Measurements from ENCODE around the gene NQO2.
A peak's percentile ranks its signal among the peaks of the same experiment; 100 is the strongest.

NQO2 gene

DNA sequence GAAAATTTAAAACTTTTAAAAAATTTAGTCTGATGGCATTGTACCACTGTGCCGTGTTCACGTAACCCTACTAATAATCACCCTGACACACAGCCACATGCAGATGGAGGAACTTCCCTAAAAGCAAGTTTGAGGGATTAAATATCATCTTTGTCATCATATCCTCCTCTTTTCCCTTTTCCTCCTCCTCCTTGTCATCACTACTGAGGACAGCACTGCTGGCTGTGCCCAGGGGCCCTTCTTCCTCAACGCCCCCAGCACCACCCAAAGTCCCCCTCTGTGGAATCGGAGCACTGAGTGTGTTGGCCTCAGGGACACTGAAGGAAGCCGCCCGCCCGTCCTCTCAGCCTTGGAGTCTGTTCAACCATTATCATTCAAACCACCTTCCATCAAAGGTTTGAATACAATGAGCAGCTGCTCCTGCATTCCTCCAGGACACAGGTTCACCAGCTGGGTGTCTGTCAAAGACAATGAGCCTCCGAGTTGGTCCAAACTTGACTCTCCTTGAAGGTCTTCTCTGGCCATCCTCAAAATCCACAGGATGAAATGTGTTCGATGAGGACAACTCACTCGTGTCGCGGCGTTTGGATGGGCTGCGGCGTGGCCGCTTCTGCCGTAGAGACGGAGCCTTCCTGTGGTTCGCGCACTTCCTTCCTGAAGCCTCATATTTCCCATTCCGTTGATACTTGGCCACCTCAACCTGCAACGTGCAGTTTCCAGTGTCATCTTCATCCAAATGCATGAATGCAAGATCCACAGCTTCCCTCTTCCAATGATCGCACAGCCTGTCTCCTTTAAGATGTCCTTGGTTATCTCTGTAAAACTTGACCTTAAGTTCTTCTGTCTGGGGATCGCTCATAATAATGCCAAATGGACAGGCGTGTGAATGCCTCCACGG, 23.3 kb downstream of the NQO2 start:
- TF ChIP-seq, protein P1, sequence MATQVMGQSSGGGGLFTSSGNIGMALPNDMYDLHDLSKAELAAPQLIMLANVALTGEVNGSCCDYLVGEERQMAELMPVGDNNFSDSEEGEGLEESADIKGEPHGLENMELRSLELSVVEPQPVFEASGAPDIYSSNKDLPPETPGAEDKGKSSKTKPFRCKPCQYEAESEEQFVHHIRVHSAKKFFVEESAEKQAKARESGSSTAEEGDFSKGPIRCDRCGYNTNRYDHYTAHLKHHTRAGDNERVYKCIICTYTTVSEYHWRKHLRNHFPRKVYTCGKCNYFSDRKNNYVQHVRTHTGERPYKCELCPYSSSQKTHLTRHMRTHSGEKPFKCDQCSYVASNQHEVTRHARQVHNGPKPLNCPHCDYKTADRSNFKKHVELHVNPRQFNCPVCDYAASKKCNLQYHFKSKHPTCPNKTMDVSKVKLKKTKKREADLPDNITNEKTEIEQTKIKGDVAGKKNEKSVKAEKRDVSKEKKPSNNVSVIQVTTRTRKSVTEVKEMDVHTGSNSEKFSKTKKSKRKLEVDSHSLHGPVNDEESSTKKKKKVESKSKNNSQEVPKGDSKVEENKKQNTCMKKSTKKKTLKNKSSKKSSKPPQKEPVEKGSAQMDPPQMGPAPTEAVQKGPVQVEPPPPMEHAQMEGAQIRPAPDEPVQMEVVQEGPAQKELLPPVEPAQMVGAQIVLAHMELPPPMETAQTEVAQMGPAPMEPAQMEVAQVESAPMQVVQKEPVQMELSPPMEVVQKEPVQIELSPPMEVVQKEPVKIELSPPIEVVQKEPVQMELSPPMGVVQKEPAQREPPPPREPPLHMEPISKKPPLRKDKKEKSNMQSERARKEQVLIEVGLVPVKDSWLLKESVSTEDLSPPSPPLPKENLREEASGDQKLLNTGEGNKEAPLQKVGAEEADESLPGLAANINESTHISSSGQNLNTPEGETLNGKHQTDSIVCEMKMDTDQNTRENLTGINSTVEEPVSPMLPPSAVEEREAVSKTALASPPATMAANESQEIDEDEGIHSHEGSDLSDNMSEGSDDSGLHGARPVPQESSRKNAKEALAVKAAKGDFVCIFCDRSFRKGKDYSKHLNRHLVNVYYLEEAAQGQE (IDR thresholded peaks at IDR 0.05; ENCODE audit: insufficient read depth in 1 of 2, low read depth in 2 of 2, low read length in 2 of 2) = no peak
- no peak for TF ChIP-seq FOXP2 (optimal IDR thresholded peaks at IDR 0.05; ENCODE audit: borderline replicate concordance, extremely low read depth, extremely low read length, insufficient read depth)
- TF ChIP-seq SIN3A (IDR thresholded peaks at IDR 0.05; ENCODE audit: borderline replicate concordance, insufficient read depth, low read length) = no peak
- TF ChIP-seq POLR2AphosphoS5 (IDR thresholded peaks at IDR 0.05; ENCODE audit: low read depth, low read length) = no peak
- no peak for TF ChIP-seq TAF1 (IDR thresholded peaks at IDR 0.05; ENCODE audit: borderline replicate concordance, insufficient read depth, low read length)

DNA sequence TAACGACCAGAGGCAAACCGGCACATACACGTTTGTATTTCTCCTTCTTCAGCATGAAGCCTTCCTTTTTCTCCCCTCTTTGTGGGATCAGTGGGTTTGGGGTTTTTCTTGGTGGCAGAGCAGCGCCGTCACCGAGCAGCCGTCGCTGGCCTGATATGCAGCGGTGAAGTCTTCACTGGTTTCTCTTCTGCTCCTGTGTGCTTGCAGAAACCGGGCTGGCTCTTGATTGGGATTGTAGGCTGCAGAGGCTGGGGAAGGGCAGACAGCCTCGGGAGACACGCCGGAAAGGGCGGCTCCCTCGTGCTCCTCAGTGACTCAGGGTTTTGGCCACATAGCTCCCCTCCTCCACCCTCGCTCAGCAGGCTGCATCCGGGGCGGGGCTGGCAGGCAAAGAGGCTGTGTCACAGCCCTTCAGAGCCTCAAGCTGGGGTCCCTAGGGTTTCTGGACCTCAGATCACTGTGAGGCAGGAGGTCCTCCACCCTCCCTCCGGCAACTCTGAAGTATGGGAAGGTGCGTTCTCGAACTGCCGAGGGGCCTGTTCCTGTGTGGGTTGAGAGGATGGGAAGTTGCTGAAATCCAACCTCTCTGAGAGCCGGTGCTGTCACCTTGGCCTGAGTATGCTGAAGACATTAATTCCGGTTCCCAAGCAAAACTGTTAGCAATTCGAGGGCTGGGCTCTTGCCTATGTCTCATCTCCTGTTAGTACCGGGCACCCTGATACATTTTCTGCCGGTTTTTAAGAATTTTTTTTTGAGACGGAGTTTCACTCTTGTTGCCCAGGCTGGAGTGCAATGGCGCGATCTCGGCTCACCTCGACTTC, 24.2 kb downstream of the NQO2 start:
- TF ChIP-seq, protein P1 (IDR thresholded peaks at IDR 0.05; ENCODE audit: insufficient read depth in 1 of 2, low read depth in 2 of 2, low read length in 2 of 2) = no peak
- TF ChIP-seq FOXP2 (optimal IDR thresholded peaks at IDR 0.05; ENCODE audit: borderline replicate concordance, extremely low read depth, extremely low read length, insufficient read depth) = peak; percentile 86
- no peak for TF ChIP-seq TAF1 (IDR thresholded peaks at IDR 0.05; ENCODE audit: borderline replicate concordance, insufficient read depth, low read length)
- TF ChIP-seq POLR2AphosphoS5 (IDR thresholded peaks at IDR 0.05; ENCODE audit: low read depth, low read length) = no peak
- TF ChIP-seq SIN3A (IDR thresholded peaks at IDR 0.05; ENCODE audit: borderline replicate concordance, insufficient read depth, low read length) = no peak

DNA sequence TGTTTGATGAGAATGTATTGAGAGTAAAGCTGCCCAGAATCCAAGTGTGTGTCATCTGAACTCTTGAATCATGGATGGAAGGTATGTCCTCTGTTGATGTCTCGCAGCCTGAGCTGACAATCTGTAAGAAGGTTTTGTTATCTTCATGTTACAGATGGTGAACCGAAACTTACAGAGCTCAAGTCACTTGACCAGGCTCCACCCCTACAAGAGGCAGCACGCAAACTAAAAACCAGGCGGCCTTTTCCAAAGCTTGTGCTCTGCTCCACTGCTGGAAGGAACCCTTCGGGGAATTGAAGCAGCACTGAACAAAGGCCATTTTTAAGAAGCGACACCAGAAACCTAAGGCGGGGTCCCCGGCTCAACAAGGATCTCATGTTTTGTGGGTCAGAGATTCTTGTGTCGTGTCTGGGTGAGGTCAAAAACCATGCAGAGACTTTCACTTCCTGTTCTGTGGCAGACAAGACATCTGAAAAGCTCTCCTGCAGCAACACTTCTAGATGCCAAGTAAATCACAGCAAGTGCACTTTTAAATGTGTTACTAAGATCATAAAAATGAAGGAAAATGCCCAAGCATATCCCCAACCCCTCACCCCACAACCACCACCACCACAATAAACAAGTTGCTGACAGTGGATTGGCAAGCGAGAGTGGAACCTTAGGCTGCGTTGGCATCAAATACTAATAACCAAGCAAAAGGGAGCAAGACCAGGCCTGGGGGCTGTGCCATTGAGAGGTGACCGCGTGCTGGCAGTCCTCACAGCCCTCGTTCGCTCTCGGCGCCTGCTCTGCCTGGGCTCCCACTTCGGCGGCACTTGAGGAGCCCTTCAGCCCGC, 27.3 kb downstream of the NQO2 start:
- TF ChIP-seq FOXP2 (optimal IDR thresholded peaks at IDR 0.05; ENCODE audit: borderline replicate concordance, extremely low read depth, extremely low read length, insufficient read depth) (no peak), SIN3A (IDR thresholded peaks at IDR 0.05; ENCODE audit: borderline replicate concordance, insufficient read depth, low read length) (no peak), POLR2AphosphoS5 (IDR thresholded peaks at IDR 0.05; ENCODE audit: low read depth, low read length) (no peak), TAF1 (IDR thresholded peaks at IDR 0.05; ENCODE audit: borderline replicate concordance, insufficient read depth, low read length) (no peak)
- TF ChIP-seq, protein P1 (IDR thresholded peaks at IDR 0.05; ENCODE audit: insufficient read depth in 1 of 2, low read depth in 2 of 2, low read length in 2 of 2) = no peak

DNA sequence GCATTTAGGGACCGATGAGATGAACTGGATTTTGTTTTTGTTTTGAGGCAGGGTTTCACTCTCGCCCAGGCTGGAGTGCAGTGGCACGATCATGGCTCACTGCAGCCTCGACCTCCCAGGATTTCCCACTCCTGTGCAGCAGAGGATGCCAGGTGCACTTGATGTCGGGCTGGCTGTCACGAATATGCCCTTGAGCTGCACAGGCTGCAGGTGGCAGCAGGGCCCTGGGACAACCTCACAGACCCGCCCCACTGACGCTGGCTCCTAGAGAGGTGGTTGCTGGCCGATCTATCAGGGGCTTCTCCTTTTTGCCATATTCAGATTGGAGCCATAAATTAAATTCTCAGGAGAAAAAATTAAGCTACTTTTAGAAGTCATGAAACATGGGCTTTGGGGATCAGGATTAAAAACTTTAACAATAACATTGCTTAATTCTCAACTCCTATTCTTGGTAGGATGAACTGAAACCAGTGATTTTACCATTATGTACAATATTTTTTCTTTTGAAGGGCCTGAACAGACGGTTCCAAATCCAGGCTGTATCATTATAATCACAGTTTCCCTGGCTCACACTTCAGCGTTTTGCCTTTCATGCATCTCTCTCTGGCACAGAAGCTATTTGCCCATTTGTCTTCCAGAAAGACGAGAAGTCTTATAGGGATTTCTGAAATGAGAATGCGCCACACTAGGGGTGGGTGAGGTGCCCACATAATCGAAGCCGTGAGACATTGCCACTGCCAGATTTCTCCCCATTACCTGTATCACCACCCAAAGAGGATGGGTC, 32.4 kb downstream of the NQO2 start:
- no peak for TF ChIP-seq POLR2AphosphoS5 (IDR thresholded peaks at IDR 0.05; ENCODE audit: low read depth, low read length)
- no peak for TF ChIP-seq SIN3A (IDR thresholded peaks at IDR 0.05; ENCODE audit: borderline replicate concordance, insufficient read depth, low read length)
- TF ChIP-seq FOXP2 (optimal IDR thresholded peaks at IDR 0.05; ENCODE audit: borderline replicate concordance, extremely low read depth, extremely low read length, insufficient read depth) = no peak
- TF ChIP-seq TAF1 (IDR thresholded peaks at IDR 0.05; ENCODE audit: borderline replicate concordance, insufficient read depth, low read length) = no peak
- TF ChIP-seq, protein P1 (IDR thresholded peaks at IDR 0.05; ENCODE audit: insufficient read depth in 1 of 2, low read depth in 2 of 2, low read length in 2 of 2) = no peak

Data from PFSK-1 (cell line).